ENCODE data around the gene MVB12B.

The MVB12B gene

DNA sequence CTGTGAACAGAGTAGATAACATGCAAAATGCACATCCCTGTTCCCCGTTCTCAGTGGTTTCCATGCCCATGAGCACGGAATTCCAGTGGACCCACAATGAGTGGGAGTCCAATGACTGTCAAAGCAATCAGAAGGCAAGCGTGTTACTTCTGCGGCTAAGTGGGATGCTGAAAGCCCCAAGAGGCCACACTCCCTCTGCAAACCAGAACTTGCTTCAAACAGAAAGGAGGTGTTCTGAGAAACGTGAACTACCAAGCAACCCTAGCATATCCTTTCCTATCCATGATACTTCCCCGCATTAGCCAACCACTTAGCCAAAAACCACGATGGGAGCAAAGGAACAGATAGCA, 21.7 kb upstream of the MVB12B start:
- Histone ChIP-seq H3K4me3 (ENCODE audit: low read depth, low read length) (no peak overlapping the region), H3K27me3 (replicated peaks) (no peaks in the 10 kb centered on the region), H3K36me3 (replicated peaks) (no peaks in the 10 kb centered on the region), H3K27ac (no peak overlapping the region)
- in situ Hi-C loops (cut with HindIII; ENCODE audit: low pct_ligation_motif_present, low sequenced_read_pairs): no loop called here
- no peak for DNase-seq
- TF ChIP-seq, protein P1, sequence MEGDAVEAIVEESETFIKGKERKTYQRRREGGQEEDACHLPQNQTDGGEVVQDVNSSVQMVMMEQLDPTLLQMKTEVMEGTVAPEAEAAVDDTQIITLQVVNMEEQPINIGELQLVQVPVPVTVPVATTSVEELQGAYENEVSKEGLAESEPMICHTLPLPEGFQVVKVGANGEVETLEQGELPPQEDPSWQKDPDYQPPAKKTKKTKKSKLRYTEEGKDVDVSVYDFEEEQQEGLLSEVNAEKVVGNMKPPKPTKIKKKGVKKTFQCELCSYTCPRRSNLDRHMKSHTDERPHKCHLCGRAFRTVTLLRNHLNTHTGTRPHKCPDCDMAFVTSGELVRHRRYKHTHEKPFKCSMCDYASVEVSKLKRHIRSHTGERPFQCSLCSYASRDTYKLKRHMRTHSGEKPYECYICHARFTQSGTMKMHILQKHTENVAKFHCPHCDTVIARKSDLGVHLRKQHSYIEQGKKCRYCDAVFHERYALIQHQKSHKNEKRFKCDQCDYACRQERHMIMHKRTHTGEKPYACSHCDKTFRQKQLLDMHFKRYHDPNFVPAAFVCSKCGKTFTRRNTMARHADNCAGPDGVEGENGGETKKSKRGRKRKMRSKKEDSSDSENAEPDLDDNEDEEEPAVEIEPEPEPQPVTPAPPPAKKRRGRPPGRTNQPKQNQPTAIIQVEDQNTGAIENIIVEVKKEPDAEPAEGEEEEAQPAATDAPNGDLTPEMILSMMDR (IDR thresholded peaks at IDR 0.05; ENCODE audit: low read depth, low read length, missing control alignments): no peak

- no peaks in the 10 kb centered on the region for H3K27me3 ChIP-seq (replicated peaks)
- no peak overlapping the region for H3K27ac ChIP-seq
- in situ Hi-C loops (cut with HindIII; ENCODE audit: low pct_ligation_motif_present, low sequenced_read_pairs): no loop called here
- TF ChIP-seq, protein P1 (IDR thresholded peaks at IDR 0.05; ENCODE audit: low read depth, low read length, missing control alignments): no peak
- H3K4me3 ChIP-seq (ENCODE audit: low read depth, low read length): no peak overlapping the region
- DNase-seq: no peak
- no peaks in the 10 kb centered on the region for H3K36me3 ChIP-seq (replicated peaks)
Observed at GRCh38 chr9:126306071-126306647, 20.5 kb upstream of the MVB12B start.

GRCh38 chr9:126307322-126308061, 19.1 kb upstream of the MVB12B start:
- in situ Hi-C loops (cut with HindIII; ENCODE audit: low pct_ligation_motif_present, low sequenced_read_pairs): no loop called here
- Histone ChIP-seq H3K27me3 (replicated peaks) (no peaks in the 10 kb centered on the region), H3K4me3 (ENCODE audit: low read depth, low read length) (no peak overlapping the region), H3K36me3 (replicated peaks) (no peaks in the 10 kb centered on the region), H3K27ac (no peak overlapping the region)
- TF ChIP-seq, protein P1 (IDR thresholded peaks at IDR 0.05; ENCODE audit: low read depth, low read length, missing control alignments): no peak
- no peak for DNase-seq

DNA sequence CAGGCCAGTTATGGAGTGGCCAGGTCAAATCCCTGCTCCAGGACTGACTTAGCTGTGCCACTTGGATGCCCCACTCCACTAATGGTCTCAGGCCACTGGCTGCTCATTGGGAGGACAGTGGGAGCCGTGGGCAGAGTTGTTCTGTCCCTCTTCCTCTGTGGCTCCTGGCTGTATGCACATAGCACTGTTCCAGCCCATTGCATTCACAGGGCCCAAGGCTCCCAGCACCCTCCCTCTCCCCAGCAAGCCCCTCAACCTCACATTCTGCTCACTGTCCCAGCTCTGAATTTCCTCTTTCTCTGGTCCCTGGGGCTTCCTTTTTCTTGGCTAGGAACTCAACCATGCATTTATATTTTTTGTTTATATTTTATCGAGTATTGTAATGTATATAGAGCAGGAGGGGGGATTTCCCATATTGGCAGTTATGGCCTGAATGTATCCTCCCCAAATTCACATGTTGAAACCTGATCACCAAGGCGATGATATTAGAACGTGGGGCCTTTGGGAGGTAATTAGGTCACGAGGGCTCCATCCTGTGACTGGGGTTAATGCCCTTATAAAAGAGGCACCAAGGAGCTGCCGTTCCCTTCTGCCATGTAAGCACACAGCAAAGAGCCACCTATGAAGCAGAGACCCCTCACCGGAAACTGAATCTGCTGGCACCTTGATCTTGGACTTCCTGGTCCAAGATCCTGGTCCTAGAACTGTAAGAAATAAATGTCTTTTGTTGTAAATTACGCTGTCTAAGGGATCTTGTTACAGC, 17.0 kb upstream of the MVB12B start:
- no peak overlapping the region for H3K27ac ChIP-seq
- H3K4me3 ChIP-seq (ENCODE audit: low read depth, low read length): no peak overlapping the region
- H3K27me3 ChIP-seq (replicated peaks): no peaks in the 10 kb centered on the region
- TF ChIP-seq, protein P1 (IDR thresholded peaks at IDR 0.05; ENCODE audit: low read depth, low read length, missing control alignments): no peak
- in situ Hi-C loops (cut with HindIII; ENCODE audit: low pct_ligation_motif_present, low sequenced_read_pairs): no loop called here
- no peaks in the 10 kb centered on the region for H3K36me3 ChIP-seq (replicated peaks)
- no peak for DNase-seq

GRCh38 chr9:126312584-126313551, 13.8 kb upstream of the MVB12B start:
- H3K27ac ChIP-seq: no peak overlapping the region
- in situ Hi-C loops (cut with HindIII; ENCODE audit: low pct_ligation_motif_present, low sequenced_read_pairs): no loop called here
- no peaks in the 10 kb centered on the region for H3K36me3 ChIP-seq (replicated peaks)
- TF ChIP-seq, protein P1 (IDR thresholded peaks at IDR 0.05; ENCODE audit: low read depth, low read length, missing control alignments): no peak
- DNase-seq: no peak
- H3K4me3 ChIP-seq (ENCODE audit: low read depth, low read length): no peak overlapping the region
- H3K27me3 ChIP-seq (replicated peaks): no peaks in the 10 kb centered on the region
